Cardiac fibroblast (primary cell): ENCODE measurements around the gene SPATS2L.

Experiments
- DNase-seq, 2 donors: peaks; one replicate each; pipeline versions ENCODE4 v3.0.0 to v3.0.0-alpha.2; 2010; ENCODE audit warnings: low read depth in 2 of 2
- H3K4me3 ChIP-seq, 2 donors: replicated peaks in 1 of 2; 1 replicate in 1 of 2; 2 replicates in 1 of 2; pipeline ENCODE4 v1.5.1; 2011; ENCODE audit warnings: low read depth in 2 of 2, low read length in 2 of 2, mild to moderate bottlenecking in 2 of 2, moderate library complexity in 1 of 2
- CTCF ChIP-seq: IDR thresholded peaks from one replicate; pipeline ENCODE4 v1.5.1; 2011; ENCODE audit warnings: low read depth, mild to moderate bottlenecking, low read length, inconsistent platforms

The SPATS2L gene

GRCh38 chr2:200317975-200318374 is 11.5 kb downstream of the SPATS2L start:
- no peak overlapping the region for H3K4me3 ChIP-seq
- TF ChIP-seq CTCF: no peak
- DNase-seq: no peak

DNA sequence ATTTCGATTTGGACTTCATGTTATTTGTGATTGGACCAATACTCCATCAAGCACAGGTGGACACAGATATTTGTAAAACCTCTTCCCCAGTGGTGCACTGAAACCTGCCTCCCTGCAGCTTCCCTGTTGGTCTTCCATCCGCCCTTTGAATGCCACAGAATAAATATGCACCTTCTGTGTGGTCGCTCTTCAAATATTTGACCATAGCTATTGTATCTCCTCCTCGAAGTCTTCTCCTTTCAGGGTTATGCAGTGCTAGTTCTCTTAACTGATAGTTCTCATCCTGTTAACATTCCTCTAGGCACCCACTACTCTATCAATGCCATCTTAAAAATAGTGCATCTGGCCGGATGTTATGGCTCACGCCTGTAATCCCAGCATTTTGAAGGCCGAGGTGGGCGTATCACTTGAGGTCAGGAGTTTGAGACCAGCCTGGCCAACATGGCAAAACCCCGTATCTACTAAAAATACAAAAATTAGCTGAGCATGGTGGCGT is 12.5 kb downstream of the SPATS2L start:
- H3K4me3 ChIP-seq: no peak overlapping the region
- TF ChIP-seq CTCF: no peak
- DNase-seq: no peak

GRCh38 chr2:200319548-200320337 is 13.2 kb downstream of the SPATS2L start:
- no peak overlapping the region for H3K4me3 ChIP-seq
- no peak for TF ChIP-seq CTCF
- DNase-seq: peak; percentile 75 to 82

DNA sequence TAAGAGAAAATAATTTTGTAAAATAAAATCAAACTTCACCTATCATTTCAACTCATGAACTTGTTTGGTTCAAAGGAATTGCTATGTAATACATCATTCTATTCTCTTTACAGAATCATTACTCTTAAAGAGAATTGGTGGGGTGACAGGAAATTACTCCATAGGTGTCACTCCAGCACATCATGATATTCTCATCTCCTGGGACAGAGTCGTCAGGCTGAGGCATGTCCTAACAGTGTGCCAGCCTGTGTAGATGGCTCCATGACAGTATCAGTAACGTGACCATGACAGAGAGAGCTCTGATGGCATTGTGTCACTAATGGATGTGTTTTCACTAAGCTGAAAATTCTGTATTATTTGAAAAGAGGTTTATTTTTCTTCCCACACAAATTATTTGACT is 13.9 kb downstream of the SPATS2L start:
- TF ChIP-seq CTCF: no peak
- DNase-seq: no peak
- no peak overlapping the region for H3K4me3 ChIP-seq

- no peak for TF ChIP-seq CTCF
- DNase-seq: no peak
- no peak overlapping the region for H3K4me3 ChIP-seq
Observed at GRCh38 chr2:200320991-200321390, 14.5 kb downstream of the SPATS2L start.

- no peak for DNase-seq
- no peak overlapping the region for H3K4me3 ChIP-seq
- TF ChIP-seq CTCF: no peak
Observed at GRCh38 chr2:200321780-200322534, 15.5 kb downstream of the SPATS2L start.
